ENCODE measurements around the gene RPS25.
A peak's percentile ranks its signal among the peaks of the same experiment; 100 is the strongest.

Gene RPS25

GRCh38 chr11:119011476-119012053 is 6.6 kb downstream of the RPS25 start:
- Histone ChIP-seq H3K4me3 (ENCODE audit: severe bottlenecking) (no peak overlapping the region), H3K4me1 (ENCODE audit: insufficient read depth, poor library complexity, severe bottlenecking) (peaks cover 4% of the 10 kb centered on the region), H3K27me3 (ENCODE audit: insufficient read depth, poor library complexity, severe bottlenecking) (no peaks in the 10 kb centered on the region), H3K9me3 (ENCODE audit: severe bottlenecking) (no peaks in the 10 kb centered on the region), H3K36me3 (ENCODE audit: low read depth) (peaks cover 79% of the 10 kb centered on the region), H3K27ac (ENCODE audit: poor library complexity, severe bottlenecking) (no peak overlapping the region)
- DNase-seq (ENCODE audit: low spot score): no peak
- ATAC-seq (ENCODE audit: low read depth): 0 out of 3 replicates have a peak, but pooled peaks have one; percentile 3
- TF ChIP-seq CTCF (IDR thresholded peaks at IDR 0.05; ENCODE audit: poor library complexity, severe bottlenecking): no peak

GRCh38 chr11:119006656-119007055 is 11.5 kb downstream of the RPS25 start:
- ATAC-seq (ENCODE audit: low read depth): no peak
- no peak for TF ChIP-seq CTCF (IDR thresholded peaks at IDR 0.05; ENCODE audit: poor library complexity, severe bottlenecking)
- Histone ChIP-seq H3K27me3 (ENCODE audit: insufficient read depth, poor library complexity, severe bottlenecking) (no peaks in the 10 kb centered on the region), H3K4me3 (ENCODE audit: severe bottlenecking) (no peak overlapping the region), H3K36me3 (ENCODE audit: low read depth) (peaks cover 70% of the 10 kb centered on the region), H3K9me3 (ENCODE audit: severe bottlenecking) (no peaks in the 10 kb centered on the region), H3K27ac (ENCODE audit: poor library complexity, severe bottlenecking) (no peak overlapping the region), H3K4me1 (ENCODE audit: insufficient read depth, poor library complexity, severe bottlenecking) (no peaks in the 10 kb centered on the region)
- no peak for DNase-seq (ENCODE audit: low spot score)

GRCh38 chr11:119000906-119001305 is 17.2 kb downstream of the RPS25 start:
- no peak overlapping the region for H3K4me3 ChIP-seq (ENCODE audit: severe bottlenecking)
- H3K9me3 ChIP-seq (ENCODE audit: severe bottlenecking): no peaks in the 10 kb centered on the region
- TF ChIP-seq CTCF (IDR thresholded peaks at IDR 0.05; ENCODE audit: poor library complexity, severe bottlenecking): no peak
- DNase-seq (ENCODE audit: low spot score) (no peak), ATAC-seq (ENCODE audit: low read depth) (no peak)
- H3K36me3 ChIP-seq (ENCODE audit: low read depth): peaks cover 61% of the 10 kb centered on the region
- peaks cover 10% of the 10 kb centered on the region for H3K4me1 ChIP-seq (ENCODE audit: insufficient read depth, poor library complexity, severe bottlenecking)
- no peak overlapping the region for H3K27ac ChIP-seq (ENCODE audit: poor library complexity, severe bottlenecking)
- no peaks in the 10 kb centered on the region for H3K27me3 ChIP-seq (ENCODE audit: insufficient read depth, poor library complexity, severe bottlenecking)

- ATAC-seq (ENCODE audit: low read depth) (peak; percentile 69), DNase-seq (ENCODE audit: low spot score) (no peak)
- H3K27ac ChIP-seq (ENCODE audit: poor library complexity, severe bottlenecking): peak overlapping the region; percentile 87
Measured at GRCh38 chr11:118998822-118999221, 19.3 kb downstream of the RPS25 start.

More at GRCh38 chr11:118998822-118999221, 19.3 kb downstream of the RPS25 start:
- Histone ChIP-seq H3K4me1 (ENCODE audit: insufficient read depth, poor library complexity, severe bottlenecking) (peaks cover 10% of the 10 kb centered on the region), H3K9me3 (ENCODE audit: severe bottlenecking) (no peaks in the 10 kb centered on the region), H3K36me3 (ENCODE audit: low read depth) (peaks cover 44% of the 10 kb centered on the region), H3K27me3 (ENCODE audit: insufficient read depth, poor library complexity, severe bottlenecking) (no peaks in the 10 kb centered on the region), H3K4me3 (ENCODE audit: severe bottlenecking) (peak overlapping the region; percentile 50)
- no peak for TF ChIP-seq CTCF (IDR thresholded peaks at IDR 0.05; ENCODE audit: poor library complexity, severe bottlenecking)

Measured in RWPE2 (cell line).